ENCODE results near the gene UNC5A.
"Not testable (repeated sequence)": the region's sequence is repeated elsewhere in the genome, so short reads cannot be mapped to it uniquely, and the experiment has no call there.

UNC5A gene

GRCh38 chr5:176866707-176867310, 56.5 kb downstream of the UNC5A start:
- no peak for DNase-seq

GRCh38 chr5:176868126-176868525, 57.8 kb downstream of the UNC5A start:
- no peak for DNase-seq

GRCh38 chr5:176868731-176869130, 58.4 kb downstream of the UNC5A start:
- no peak for DNase-seq

GRCh38 chr5:176869501-176870109, 59.2 kb downstream of the UNC5A start:
- DNase-seq = no peak

GRCh38 chr5:176870110-176870591, 59.8 kb downstream of the UNC5A start:
- DNase-seq = no peak

- not testable (repeated sequence) for DNase-seq
Measured at GRCh38 chr5:176870644-176871043, 60.3 kb downstream of the UNC5A start.

GRCh38 chr5:176872586-176872985, 62.2 kb downstream of the UNC5A start:
- not testable (repeated sequence) for DNase-seq

- not testable (repeated sequence) for DNase-seq
Measured at GRCh38 chr5:176873011-176873410, 62.7 kb downstream of the UNC5A start.

GRCh38 chr5:176873541-176874172, 63.3 kb downstream of the UNC5A start:
- DNase-seq = no peak

- no peak for DNase-seq
Measured at GRCh38 chr5:176874198-176874780, 63.9 kb downstream of the UNC5A start.

- no peak for DNase-seq
Measured at GRCh38 chr5:176875014-176875550, 64.7 kb downstream of the UNC5A start.

- no peak for DNase-seq
Measured at GRCh38 chr5:176875783-176876505, 65.6 kb downstream of the UNC5A start.

- DNase-seq = no peak
Measured at GRCh38 chr5:176876506-176877431, 66.4 kb downstream of the UNC5A start.

- no peak for DNase-seq
Measured at GRCh38 chr5:176877793-176878331, 67.5 kb downstream of the UNC5A start.

GRCh38 chr5:176878463-176878862, 68.1 kb downstream of the UNC5A start:
- DNase-seq = no peak

GRCh38 chr5:176878906-176879662, 68.7 kb downstream of the UNC5A start:
- no peak for DNase-seq

- no peak for DNase-seq
Measured at GRCh38 chr5:176879663-176880361, 69.5 kb downstream of the UNC5A start.

- DNase-seq = no peak
Measured at GRCh38 chr5:176880366-176881020, 70.1 kb downstream of the UNC5A start.

GRCh38 chr5:176881021-176881749, 70.8 kb downstream of the UNC5A start:
- no peak for DNase-seq
